Measurements from ENCODE around the gene HP1BP3. TPM values are rescaled to one million over a fixed set of nuclear protein-coding genes. Genes with fewer than 3 reads are reported as not detected.

The HP1BP3 gene
- total and polyA plus RNA-seq, 12 donors, result 52.5 to 229 (median 178) TPM

GRCh38 chr1:20760322-20760721 is 26.8 kb downstream of the HP1BP3 start:
- Histone ChIP-seq H3K27me3 (no peaks in the 10 kb centered on the region), H3K9me3 (replicated peaks in 1 of 3) (no peaks in the 10 kb centered on the region), H3K4me1 (replicated peaks in 1 of 2) (no peaks in the 10 kb centered on the region), H3K4me3 (no peak overlapping the region), H3K36me3 (replicated peaks in 1 of 2) (peaks cover 0 to 94% of the 10 kb centered on the region in 2 donors), H3K27ac (no peak overlapping the region)
- WGBS, 4 donors, result 91 to 98% (median 94%) methylated on average over 6 of the region's 6 CpGs
- no peak for TF ChIP-seq POLR2A (IDR thresholded peaks at IDR 0.05)
- no peak for TF ChIP-seq CTCF (IDR thresholded peaks at IDR 0.05)
- intact Hi-C loops (cut with DNase I), result loop anchor here in 1 of 2 donors (10.0 kb wide), 1 partner anchor 94 kb away; no protein-coding TSS in a partner anchor
- no peak for DNase-seq

DNA sequence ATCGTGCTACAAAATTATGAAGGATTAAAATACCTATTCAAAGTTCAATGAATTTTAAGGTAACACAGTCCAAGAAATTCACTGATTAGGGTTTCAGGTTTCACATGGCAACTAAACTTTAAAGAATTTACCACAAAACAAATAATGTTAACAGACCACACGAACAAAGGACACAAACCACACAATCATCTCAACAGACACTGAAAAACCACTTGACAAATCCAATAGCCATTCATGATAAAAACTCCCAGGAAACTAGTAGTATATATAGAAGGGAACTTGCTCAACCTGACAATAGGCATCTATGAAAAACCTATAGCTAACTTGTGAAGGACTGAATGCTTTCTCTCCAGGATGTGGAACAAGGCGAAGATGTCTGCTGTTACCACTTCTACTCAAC is 33.5 kb downstream of the HP1BP3 start:
- H3K36me3 ChIP-seq (replicated peaks in 1 of 2), result peaks cover 0 to 68% of the 10 kb centered on the region in 2 donors
- no peaks in the 10 kb centered on the region for H3K9me3 ChIP-seq (replicated peaks in 1 of 3)
- no peaks in the 10 kb centered on the region for H3K4me1 ChIP-seq (replicated peaks in 1 of 2)
- intact Hi-C loops (cut with DNase I), result no loop called here
- DNase-seq, result no peak
- WGBS, 4 donors, result 91 to 96% (median 95%) methylated on average over 3 of the region's 3 CpGs
- no peak overlapping the region for H3K4me3 ChIP-seq
- H3K27ac ChIP-seq, result no peak overlapping the region
- no peaks in the 10 kb centered on the region for H3K27me3 ChIP-seq
- TF ChIP-seq CTCF (IDR thresholded peaks at IDR 0.05), result no peak
- no peak for TF ChIP-seq POLR2A (IDR thresholded peaks at IDR 0.05)

DNA sequence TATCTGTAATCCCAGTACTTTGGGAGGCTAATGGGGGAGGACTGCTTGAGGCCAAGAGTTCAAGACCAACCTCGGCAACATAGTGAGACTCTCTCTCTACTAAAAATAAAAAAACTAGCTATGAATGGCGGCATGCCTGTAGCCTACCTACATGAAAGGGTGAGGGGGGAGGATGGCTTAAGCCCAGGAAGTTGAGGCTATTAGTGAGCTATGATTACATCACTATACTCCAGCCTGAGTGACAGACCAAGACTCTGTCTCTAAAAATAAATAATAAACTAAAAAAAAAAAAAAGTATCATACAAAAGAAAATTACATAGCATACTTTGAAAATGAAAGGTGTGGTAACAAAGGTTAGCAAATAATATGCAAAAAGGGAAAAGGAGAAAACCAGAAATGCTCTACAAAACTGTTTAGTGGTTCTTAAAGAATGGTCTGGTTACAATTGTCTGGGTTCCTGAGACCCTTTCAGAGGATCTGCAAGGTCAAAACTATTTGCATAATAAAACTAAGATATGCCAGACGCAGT is 35.6 kb downstream of the HP1BP3 start:
- TF ChIP-seq CTCF (IDR thresholded peaks at IDR 0.05) (no peak), POLR2A (IDR thresholded peaks at IDR 0.05) (no peak)
- 82 to 89% (median 87%) methylated on average over 3 of the region's 3 CpGs for WGBS, 4 donors
- no peaks in the 10 kb centered on the region for H3K4me1 ChIP-seq (replicated peaks in 1 of 2)
- H3K36me3 ChIP-seq (replicated peaks in 1 of 2), result peaks cover 0 to 68% of the 10 kb centered on the region in 2 donors
- intact Hi-C loops (cut with DNase I), result no loop called here
- H3K4me3 ChIP-seq, result no peak overlapping the region
- no peaks in the 10 kb centered on the region for H3K9me3 ChIP-seq (replicated peaks in 1 of 3)
- H3K27me3 ChIP-seq, result no peaks in the 10 kb centered on the region
- DNase-seq, result no peak
- H3K27ac ChIP-seq, result no peak overlapping the region

DNA sequence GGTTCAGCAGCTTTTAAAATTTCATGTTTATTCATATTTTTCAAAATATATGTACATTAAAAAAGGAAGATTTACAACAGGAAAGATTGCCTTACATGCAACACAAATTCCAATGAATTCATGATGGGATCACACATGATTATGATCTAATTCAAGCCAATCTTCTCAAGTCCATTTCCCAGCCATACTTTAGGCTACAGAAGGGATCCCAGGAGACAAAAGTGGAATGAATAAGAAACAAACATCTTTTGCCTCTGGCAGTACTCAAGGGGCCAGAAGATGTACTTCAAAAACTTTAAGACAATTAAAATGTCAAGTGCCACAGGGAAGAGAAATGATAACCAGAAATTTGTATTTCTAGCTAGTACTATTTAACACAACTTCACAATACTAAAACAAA is 44.4 kb downstream of the HP1BP3 start:
- TF ChIP-seq CTCF (IDR thresholded peaks at IDR 0.05) (no peak), POLR2A (IDR thresholded peaks at IDR 0.05) (no peak)
- H3K9me3 ChIP-seq (replicated peaks in 1 of 3), result no peaks in the 10 kb centered on the region
- H3K4me3 ChIP-seq, result no peak overlapping the region
- H3K4me1 ChIP-seq (replicated peaks in 1 of 2), result peaks cover 0 to 9% of the 10 kb centered on the region in 2 donors
- intact Hi-C loops (cut with DNase I), result no loop called here
- DNase-seq, result no peak
- H3K27me3 ChIP-seq, result no peaks in the 10 kb centered on the region
- no peak overlapping the region for H3K27ac ChIP-seq
- peaks cover 0 to 83% of the 10 kb centered on the region in 2 donors for H3K36me3 ChIP-seq (replicated peaks in 1 of 2)
